HCT116 (cell line): Measurements from ENCODE around the gene ARL14. TPM values are rescaled to one million over a fixed set of nuclear protein-coding genes. Genes with fewer than 3 reads are reported as not detected.

ENCODE experiments used
- ATAC-seq: fragments of 200-7000 bp; cut with Tn5 transposase; 2 replicates; pipeline ENCODE4 v1.9.1; 2020; ENCODE audit warnings: mild to moderate bottlenecking, moderate library complexity
- BruUV-seq: library from RNA; stranded (reverse); fragments of 400-500 nt; replicated peaks from 2 replicates; lab custom pipeline; 2021; lab: Mats Ljungman, UMichigan
- CTCF ChIA-PET: fragments of 300-600 bp; sonication (Branson Sonifier 250); formaldehyde crosslinking; loops from one replicate; lab custom pipeline; 2021; ENCODE audit warnings: antibody characterized with exemption; lab: Charles Lee
- POLR2A ChIA-PET: fragments of 300-600, 350-600 bp; sonication (Branson Sonifier 250); formaldehyde crosslinking; loops from one replicate; lab custom pipeline; 2021; ENCODE audit warnings: antibody characterized with exemption; lab: Charles Lee
- RAD21 ChIA-PET, 2 experiments: fragments of 300-600 bp; sonication (Branson Sonifier 250); formaldehyde crosslinking; loops; one replicate each; lab custom pipeline; 2023; ENCODE audit warnings: low total read pairs in 2 of 2; ENCODE audit not compliant: uncharacterized antibody in 2 of 2, unreplicated experiment in 2 of 2, low non-redundant PET in 1 of 2; lab: Charles Lee
- DNase-seq: peaks from one replicate; pipeline ENCODE4 v3.0.0-alpha.2; 2010; ENCODE audit warnings: low read depth, low spot score
- H2AFZ ChIP-seq: fragments of 200-600 bp; shearing (Covaris generic), sonication (generic); 2 replicates; pipeline ENCODE4 v1.6.1; 2017; ENCODE audit warnings: low read depth, mixed run types, mixed read lengths, antibody characterized with exemption, low read length; ENCODE audit not compliant: poor library complexity, severe bottlenecking
- H3K27ac ChIP-seq: 2 replicates; pipeline ENCODE4 v1.5.1; 2012; ENCODE audit warnings: low read depth, low read length
- H3K27me3 ChIP-seq: fragments of 200-600 bp; sonication (generic); 2 replicates; pipeline ENCODE4 v1.6.1; 2016; ENCODE audit warnings: mixed run types, low read length, mixed read lengths; ENCODE audit not compliant: insufficient read depth
- H3K36me3 ChIP-seq, 2 experiments: fragments of 200-500 bp in 1 of 2; fragments of 200-600 bp in 1 of 2; sonication (Bioruptor generic) in 1 of 2; sonication (generic) in 1 of 2; 2 replicates each; pipeline versions ENCODE4 v1.5.1 to v1.6.1; 2014 to 2016; ENCODE audit warnings: low read length in 2 of 2, inconsistent platforms in 1 of 2, mixed read lengths in 1 of 2, mixed run types in 1 of 2; ENCODE audit not compliant: insufficient read depth in 2 of 2, control insufficient read depth in 1 of 2
- H3K4me1 ChIP-seq, 2 experiments: fragments of 200-600 bp in 1 of 2; sonication (generic) in 1 of 2; 2 replicates each; pipeline versions ENCODE4 v1.5.1 to v1.6.1; 2012 to 2017; ENCODE audit warnings: low read length in 2 of 2, inconsistent platforms in 1 of 2, mild to moderate bottlenecking in 1 of 2, mixed read lengths in 1 of 2, mixed run types in 1 of 2, moderate library complexity in 1 of 2; ENCODE audit not compliant: insufficient read depth in 2 of 2, control insufficient read depth in 1 of 2
- H3K4me2 ChIP-seq: fragments of 200-600 bp; sonication (generic); 2 replicates; pipeline ENCODE4 v1.6.1; 2017; ENCODE audit warnings: mixed run types, low read length, mixed read lengths
- H3K4me3 ChIP-seq, 2 experiments: fragments of 200-600 bp in 1 of 2; sonication (generic) in 1 of 2; replicated peaks in 1 of 2; 2 replicates each; pipeline ENCODE4 v1.5.1; 2011 to 2016; ENCODE audit warnings: low read length in 2 of 2, control low read depth in 1 of 2, low read depth in 1 of 2, mild to moderate bottlenecking in 1 of 2, mixed read lengths in 1 of 2, mixed run types in 1 of 2
- H3K79me2 ChIP-seq: fragments of 200-600 bp; sonication (generic); 2 replicates; pipeline ENCODE4 v1.6.1; 2017; ENCODE audit warnings: mild to moderate bottlenecking, mixed run types, low read length, moderate library complexity, mixed read lengths; ENCODE audit not compliant: insufficient read depth
- H3K9ac ChIP-seq: fragments of 200-600 bp; sonication (generic); 2 replicates; pipeline ENCODE4 v1.6.1; 2016; ENCODE audit warnings: low read length, mixed read lengths
- H3K9me2 ChIP-seq: fragments of 200-600 bp; sonication (generic), shearing (Covaris generic); 2 replicates; pipeline ENCODE4 v1.6.1; 2017; ENCODE audit warnings: mixed run types, mild to moderate bottlenecking, moderate library complexity; ENCODE audit not compliant: insufficient read depth
- H3K9me3 ChIP-seq, 2 experiments: fragments of 200-500 bp in 1 of 2; fragments of 200-600 bp in 1 of 2; sonication (Bioruptor generic) in 1 of 2; sonication (generic) in 1 of 2; 2 replicates each; pipeline ENCODE4 v1.6.1; 2014 to 2017; ENCODE audit warnings: low read length in 2 of 2, mixed read lengths in 2 of 2, inconsistent platforms in 1 of 2, low read depth in 1 of 2, mild to moderate bottlenecking in 1 of 2, mixed run types in 1 of 2, moderate library complexity in 1 of 2; ENCODE audit not compliant: control insufficient read depth in 1 of 2, insufficient read depth in 1 of 2
- H4K20me1 ChIP-seq: fragments of 200-600 bp; sonication (generic), shearing (Covaris generic); 2 replicates; pipeline ENCODE4 v1.6.1; 2017; ENCODE audit warnings: mixed run types, mild to moderate bottlenecking, moderate library complexity; ENCODE audit not compliant: insufficient read depth
- CEBPB ChIP-seq: IDR thresholded peaks from 2 replicates; pipeline ENCODE4 v1.6.1; 2012; ENCODE audit warnings: low read depth
- EGR1 ChIP-seq: IDR thresholded peaks from 2 replicates; pipeline ENCODE4 v1.6.1; 2012; ENCODE audit warnings: low read depth
- EZH2 ChIP-seq: fragments of 200-600 bp; sonication (generic); IDR thresholded peaks from 2 replicates; pipeline ENCODE4 v1.6.1; 2017; ENCODE audit warnings: antibody characterized with exemption, mixed run types
- FOSL1 ChIP-seq: IDR thresholded peaks from 2 replicates; pipeline ENCODE4 v1.6.1; 2012; ENCODE audit warnings: low read depth
- JUND ChIP-seq: IDR thresholded peaks from 2 replicates; pipeline ENCODE4 v1.6.1; 2012
- RAD21 ChIP-seq: IDR thresholded peaks from 2 replicates; pipeline ENCODE4 v1.6.1; 2012; ENCODE audit warnings: low read depth, mild to moderate bottlenecking
- TCF7L2 ChIP-seq: IDR thresholded peaks from 2 replicates; pipeline ENCODE4 v1.7.0; 2011; ENCODE audit warnings: borderline replicate concordance, inconsistent platforms; ENCODE audit not compliant: insufficient read depth, insufficient read length; ENCODE audit errors: extremely low read depth
- ZNF274 ChIP-seq: fragments of 200-500 bp; sonication (Bioruptor generic); IDR thresholded peaks from 2 replicates; pipeline ENCODE4 v1.6.1; 2014; ENCODE audit warnings: mild to moderate bottlenecking, low read depth, low read length, inconsistent platforms
- intact Hi-C: fragments of 100-400 bp; cut with micrococcal nuclease; formaldehyde crosslinking; loops from 2 replicates; pipeline ENCODE4 v1.10.0; 2022
- total RNA-seq: library from RNA; stranded (reverse); gene quantifications from one replicate; pipeline ENCODE4 v1.2.1, GENCODE V29; 2021; ENCODE audit not compliant: unreplicated experiment
- TF ChIP-seq, protein P1 (sequence below), 3 experiments: fragments of 200-600 bp in 1 of 3; sonication (generic) in 1 of 3; IDR thresholded peaks in 2 of 3; conservative IDR thresholded peaks in 1 of 3; 2 replicates each; pipeline ENCODE4 v1.5.1; 2012 to 2017; ENCODE audit warnings: low read depth in 2 of 3, low read length in 2 of 3, antibody characterized with exemption in 1 of 3, borderline replicate concordance in 1 of 3, control low read depth in 1 of 3, mild to moderate bottlenecking in 1 of 3, mixed read lengths in 1 of 3, mixed run types in 1 of 3, moderate library complexity in 1 of 3; ENCODE audit not compliant: insufficient read depth in 1 of 3
- TF ChIP-seq, protein P2 (sequence below): IDR thresholded peaks from 2 replicates; pipeline ENCODE4 v1.6.1; 2012

Gene ARL14
- total RNA-seq, 1 experiment from 2014 or later = 0.42 TPM

DNA sequence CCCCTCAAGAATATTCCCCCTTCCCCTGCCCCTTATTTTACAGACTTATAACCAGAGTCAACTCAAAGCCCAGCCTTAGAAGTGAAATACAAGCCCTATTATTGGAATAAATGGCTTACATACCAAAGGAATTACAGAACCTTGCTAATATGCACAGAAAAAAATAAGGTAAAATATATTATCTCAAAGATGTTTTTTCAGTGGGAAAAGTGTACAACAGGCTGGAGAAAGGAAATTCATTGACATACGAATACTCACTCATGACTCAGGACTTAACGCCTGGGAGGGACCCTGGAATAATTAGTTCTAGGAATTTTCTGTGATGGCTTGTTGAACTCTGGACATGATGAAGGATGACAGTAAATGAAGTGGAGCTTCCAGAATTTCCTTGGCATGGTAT lies 27.0 kb downstream of the ARL14 start:
- ChIA-PET CTCF (interaction anchor here (1.2 kb wide), 1 partner anchor 238 kb away, joined by 5 read pairs; no protein-coding TSS in a partner anchor), RAD21 (no interaction called here), POLR2A (no interaction called here)
- no TSS peak for BruUV-seq
- no peaks in the 10 kb centered on the region for H4K20me1 ChIP-seq
- DNase-seq (no peak), ATAC-seq (no peak)
- no peak overlapping the region for H3K27ac ChIP-seq
- TF ChIP-seq CEBPB (no peak), EGR1 (no peak), TCF7L2 (no peak), EZH2 (no peak), FOSL1 (no peak), ZNF274 (no peak)
- no peaks in the 10 kb centered on the region for H3K79me2 ChIP-seq
- H3K36me3 ChIP-seq = no peaks in the 10 kb centered on the region
- no peaks in the 10 kb centered on the region for H3K9me3 ChIP-seq
- H3K9me2 ChIP-seq = no peaks in the 10 kb centered on the region
- no peak overlapping the region for H3K4me2 ChIP-seq
- no peak overlapping the region for H2AFZ ChIP-seq
- intact Hi-C loops = loop anchor here (10.0 kb wide), 1 partner anchor 571 kb away; no protein-coding TSS in a partner anchor
- H3K27me3 ChIP-seq = no peaks in the 10 kb centered on the region
- H3K4me3 ChIP-seq = no peak overlapping the region
- no peaks in the 10 kb centered on the region for H3K4me1 ChIP-seq
- H3K9ac ChIP-seq = no peak overlapping the region

DNA sequence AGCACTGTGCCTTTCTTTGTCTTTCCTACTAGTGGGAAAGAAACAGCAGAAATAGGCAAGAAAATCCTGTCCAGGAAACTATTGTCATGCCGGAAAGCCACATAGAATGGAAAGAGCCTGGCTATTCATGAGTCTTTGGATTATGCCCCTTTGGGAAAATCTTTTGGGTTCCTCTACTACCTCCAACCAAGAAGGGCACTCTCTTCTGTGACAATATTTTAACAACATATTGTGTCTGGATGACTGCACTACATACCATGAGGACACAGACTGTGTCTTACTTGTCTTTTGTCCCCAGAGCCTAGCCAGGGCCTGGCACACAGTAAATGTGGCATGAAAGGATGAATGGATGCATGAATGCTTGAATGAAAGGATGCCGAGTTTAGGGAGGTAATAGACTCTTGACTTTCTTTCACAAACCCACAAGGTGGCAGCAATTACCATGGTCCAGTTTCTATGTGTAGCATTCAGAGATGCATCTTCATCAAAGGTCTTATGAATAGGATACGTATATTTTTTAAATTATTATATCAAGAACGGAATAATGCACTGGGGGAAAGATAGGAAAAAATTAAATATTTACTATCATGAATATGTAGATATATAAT lies 30.3 kb downstream of the ARL14 start:
- no peak overlapping the region for H3K9ac ChIP-seq
- H2AFZ ChIP-seq = no peak overlapping the region
- ChIA-PET CTCF (interaction anchor here (1.2 to 1.5 kb wide), 3 partner anchors 234 to 567 kb away, joined by 3 to 9 read pairs (median 3); no protein-coding TSS in a partner anchor), RAD21 (no interaction called here), POLR2A (no interaction called here)
- H3K9me3 ChIP-seq = no peaks in the 10 kb centered on the region
- no TSS peak for BruUV-seq
- H3K4me3 ChIP-seq = no peak overlapping the region
- H3K79me2 ChIP-seq = no peaks in the 10 kb centered on the region
- no peak overlapping the region for H3K4me2 ChIP-seq
- TF ChIP-seq, protein P1, sequence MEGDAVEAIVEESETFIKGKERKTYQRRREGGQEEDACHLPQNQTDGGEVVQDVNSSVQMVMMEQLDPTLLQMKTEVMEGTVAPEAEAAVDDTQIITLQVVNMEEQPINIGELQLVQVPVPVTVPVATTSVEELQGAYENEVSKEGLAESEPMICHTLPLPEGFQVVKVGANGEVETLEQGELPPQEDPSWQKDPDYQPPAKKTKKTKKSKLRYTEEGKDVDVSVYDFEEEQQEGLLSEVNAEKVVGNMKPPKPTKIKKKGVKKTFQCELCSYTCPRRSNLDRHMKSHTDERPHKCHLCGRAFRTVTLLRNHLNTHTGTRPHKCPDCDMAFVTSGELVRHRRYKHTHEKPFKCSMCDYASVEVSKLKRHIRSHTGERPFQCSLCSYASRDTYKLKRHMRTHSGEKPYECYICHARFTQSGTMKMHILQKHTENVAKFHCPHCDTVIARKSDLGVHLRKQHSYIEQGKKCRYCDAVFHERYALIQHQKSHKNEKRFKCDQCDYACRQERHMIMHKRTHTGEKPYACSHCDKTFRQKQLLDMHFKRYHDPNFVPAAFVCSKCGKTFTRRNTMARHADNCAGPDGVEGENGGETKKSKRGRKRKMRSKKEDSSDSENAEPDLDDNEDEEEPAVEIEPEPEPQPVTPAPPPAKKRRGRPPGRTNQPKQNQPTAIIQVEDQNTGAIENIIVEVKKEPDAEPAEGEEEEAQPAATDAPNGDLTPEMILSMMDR (IDR thresholded peaks at IDR 0.05 in 2 of 3, conservative IDR thresholded peaks at IDR 0.05 in 1 of 3; ENCODE audit: borderline replicate concordance in 1 of 3, insufficient read depth in 1 of 3, low read depth in 2 of 3, low read length in 2 of 3) = peak; percentile 46 to 74 (median 59); a peak in 5 of 6 replicates
- TF ChIP-seq, protein P2, sequence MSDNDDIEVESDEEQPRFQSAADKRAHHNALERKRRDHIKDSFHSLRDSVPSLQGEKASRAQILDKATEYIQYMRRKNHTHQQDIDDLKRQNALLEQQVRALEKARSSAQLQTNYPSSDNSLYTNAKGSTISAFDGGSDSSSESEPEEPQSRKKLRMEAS = no peak
- TF ChIP-seq ZNF274 (no peak), JUND (no peak), CEBPB (no peak), RAD21 (peak; percentile 87), FOSL1 (no peak), EGR1 (no peak)
- H3K9me2 ChIP-seq = no peaks in the 10 kb centered on the region
- no peak overlapping the region for H3K27ac ChIP-seq
- H3K36me3 ChIP-seq = no peaks in the 10 kb centered on the region
- no peaks in the 10 kb centered on the region for H3K4me1 ChIP-seq
- no peaks in the 10 kb centered on the region for H4K20me1 ChIP-seq
- H3K27me3 ChIP-seq = no peaks in the 10 kb centered on the region
- ATAC-seq (peak; percentile 92), DNase-seq (peak; percentile 37)
- intact Hi-C loops = loop anchor here (1.0 to 10.0 kb wide), 4 partner anchors 235 to 715 kb away; no protein-coding TSS in a partner anchor
